IPS-20b (cell line): ENCODE data around the gene B4GALNT3.
A peak's percentile ranks its signal among the peaks of the same experiment; 100 is the strongest.

Experiments used
- H3K27ac ChIP-seq: one replicate; pipeline ENCODE4 v1.5.1; 2013; ENCODE audit warnings: low read length
- H3K27me3 ChIP-seq: 2 replicates; pipeline ENCODE4 v1.6.1; 2013; ENCODE audit warnings: mild to moderate bottlenecking, low read length, inconsistent platforms; ENCODE audit not compliant: insufficient read depth
- H3K36me3 ChIP-seq: 2 replicates; pipeline ENCODE4 v1.6.1; 2013; ENCODE audit warnings: low read depth, mild to moderate bottlenecking, inconsistent platforms, low read length, moderate library complexity; ENCODE audit not compliant: insufficient read depth
- H3K4me1 ChIP-seq: 2 replicates; pipeline ENCODE4 v1.6.1; 2013; ENCODE audit warnings: mild to moderate bottlenecking, control low read depth, inconsistent platforms, low read length, moderate library complexity; ENCODE audit not compliant: insufficient read depth
- H3K4me3 ChIP-seq: 2 replicates; pipeline ENCODE4 v1.5.1; 2013; ENCODE audit warnings: mild to moderate bottlenecking, low read length, inconsistent platforms
- H3K9ac ChIP-seq: 2 replicates; pipeline ENCODE4 v1.6.1; 2013; ENCODE audit warnings: low read depth, mild to moderate bottlenecking, inconsistent platforms, low read length, moderate library complexity
- H3K9me3 ChIP-seq: 2 replicates; pipeline ENCODE4 v1.6.1; 2013; ENCODE audit warnings: mild to moderate bottlenecking, low read depth, low read length, inconsistent platforms; ENCODE audit not compliant: insufficient read depth

Gene B4GALNT3

GRCh38 chr12:544941-545635, 85.3 kb downstream of the B4GALNT3 start:
- Histone ChIP-seq H3K9me3 (no peaks in the 10 kb centered on the region), H3K36me3 (no peaks in the 10 kb centered on the region), H3K4me3 (no peak overlapping the region), H3K27ac (no peak overlapping the region), H3K9ac (no peak overlapping the region), H3K27me3 (peaks cover 12% of the 10 kb centered on the region; the same call in 1 of the 2 replicates), H3K4me1 (peaks cover 11% of the 10 kb centered on the region; the same call in 1 of the 2 replicates)

- Histone ChIP-seq H3K4me1 (peaks cover 11% of the 10 kb centered on the region; the same call in 1 of the 2 replicates), H3K27ac (no peak overlapping the region), H3K4me3 (no peak overlapping the region), H3K9me3 (no peaks in the 10 kb centered on the region), H3K27me3 (peaks cover 12% of the 10 kb centered on the region; the same call in 1 of the 2 replicates), H3K36me3 (no peaks in the 10 kb centered on the region), H3K9ac (no peak overlapping the region)
Observed at GRCh38 chr12:545835-546234, 86.1 kb downstream of the B4GALNT3 start.

DNA sequence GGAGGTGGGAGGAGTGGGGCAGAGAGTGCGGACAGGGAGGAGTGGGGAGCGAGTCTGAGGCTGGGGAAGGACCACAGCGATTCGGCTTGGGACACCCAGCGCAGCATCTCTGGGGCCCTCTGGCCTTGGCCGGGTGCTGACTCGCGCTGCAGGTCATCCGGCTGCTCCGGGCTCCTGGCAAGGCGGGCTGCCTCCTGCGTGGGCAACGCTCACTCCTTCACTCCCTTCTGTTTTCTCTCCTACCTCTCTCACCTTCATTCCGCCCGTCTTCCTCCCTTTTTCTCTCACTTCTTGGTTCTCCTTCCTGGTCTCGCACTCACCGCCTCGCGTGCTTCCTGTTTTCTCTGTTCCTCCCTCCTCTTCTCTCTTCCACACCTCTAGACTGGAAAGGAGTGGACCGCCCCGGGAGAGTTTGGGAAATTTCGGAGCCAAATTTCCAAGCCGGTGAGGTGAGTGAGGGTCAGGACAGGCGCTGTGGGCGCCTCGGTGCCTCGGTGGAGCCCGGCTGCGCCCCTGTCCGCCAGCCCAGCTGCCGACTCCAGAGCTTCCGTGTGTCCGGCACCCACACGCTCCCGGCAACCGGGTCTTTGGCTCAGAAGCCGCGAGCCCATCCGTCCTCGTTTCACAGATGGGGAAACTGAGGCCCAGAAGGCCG, 86.7 kb downstream of the B4GALNT3 start:
- H3K4me1 ChIP-seq = peaks cover 9% of the 10 kb centered on the region; the same call in 1 of the 2 replicates
- H3K9me3 ChIP-seq = no peaks in the 10 kb centered on the region
- H3K9ac ChIP-seq = no peak overlapping the region; the same call in 1 of the 2 replicates
- peak overlapping the region; percentile 69; the same call in 1 of the 2 replicates for H3K4me3 ChIP-seq
- H3K27ac ChIP-seq = no peak overlapping the region
- H3K36me3 ChIP-seq = no peaks in the 10 kb centered on the region
- H3K27me3 ChIP-seq = peaks cover 12% of the 10 kb centered on the region; the same call in 1 of the 2 replicates

DNA sequence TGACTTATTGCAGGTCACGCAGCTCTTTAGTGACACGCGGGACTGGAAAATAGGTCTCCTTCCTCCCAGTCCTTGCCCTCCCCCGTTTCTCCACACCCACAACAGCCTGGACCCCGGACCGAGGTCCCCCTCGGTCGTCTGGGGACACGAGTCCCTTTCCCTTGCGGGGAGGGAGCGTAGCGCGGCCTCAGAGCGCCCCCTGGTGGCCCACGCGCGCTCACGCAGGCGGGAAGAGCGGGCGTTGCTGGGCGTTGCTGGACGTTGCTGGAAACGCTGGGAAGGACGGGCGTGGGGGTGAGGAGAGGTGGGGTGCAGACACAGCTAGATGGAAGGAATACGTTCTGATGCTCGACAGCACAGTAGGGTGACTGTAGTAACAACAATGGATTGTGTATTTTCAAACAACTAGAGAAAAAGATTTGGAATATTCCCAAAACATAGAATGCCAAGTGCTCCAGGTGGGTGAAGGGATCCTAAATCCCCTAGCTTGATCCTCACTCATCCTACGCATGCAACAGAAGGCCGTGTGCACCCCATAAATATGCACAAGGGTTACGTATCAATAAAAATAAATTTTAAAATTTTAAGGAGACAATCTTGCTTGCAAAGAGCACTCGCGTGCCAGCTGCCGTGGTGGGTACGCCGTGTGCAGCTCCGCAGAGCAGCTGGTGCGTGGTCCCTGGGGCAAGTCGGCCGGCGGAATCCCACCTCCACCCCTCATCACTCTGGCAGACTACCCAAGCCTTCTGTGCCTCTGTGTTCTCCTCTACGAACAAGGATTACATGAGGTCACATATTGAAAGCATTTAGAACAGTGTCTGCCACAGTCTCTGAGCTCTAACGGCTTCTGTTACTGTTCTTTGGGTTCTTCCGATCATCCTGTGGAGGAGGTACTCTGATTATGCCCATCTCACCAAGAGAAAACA, 87.4 kb downstream of the B4GALNT3 start:
- Histone ChIP-seq H3K36me3 (no peaks in the 10 kb centered on the region), H3K9ac (no peak overlapping the region; the same call in 1 of the 2 replicates), H3K27ac (no peak overlapping the region), H3K4me1 (peaks cover 4% of the 10 kb centered on the region; the same call in 1 of the 2 replicates), H3K4me3 (peak overlapping the region; percentile 69; the same call in 1 of the 2 replicates), H3K9me3 (no peaks in the 10 kb centered on the region), H3K27me3 (peaks cover 12% of the 10 kb centered on the region; the same call in 1 of the 2 replicates)

- H3K4me3 ChIP-seq = no peak overlapping the region
- H3K9me3 ChIP-seq = no peaks in the 10 kb centered on the region
- no peak overlapping the region for H3K9ac ChIP-seq
- no peak overlapping the region for H3K27ac ChIP-seq
- peaks cover 12% of the 10 kb centered on the region; the same call in 1 of the 2 replicates for H3K27me3 ChIP-seq
- no peaks in the 10 kb centered on the region for H3K4me1 ChIP-seq
- H3K36me3 ChIP-seq = no peaks in the 10 kb centered on the region
Observed at GRCh38 chr12:547883-548470, 88.2 kb downstream of the B4GALNT3 start.

DNA sequence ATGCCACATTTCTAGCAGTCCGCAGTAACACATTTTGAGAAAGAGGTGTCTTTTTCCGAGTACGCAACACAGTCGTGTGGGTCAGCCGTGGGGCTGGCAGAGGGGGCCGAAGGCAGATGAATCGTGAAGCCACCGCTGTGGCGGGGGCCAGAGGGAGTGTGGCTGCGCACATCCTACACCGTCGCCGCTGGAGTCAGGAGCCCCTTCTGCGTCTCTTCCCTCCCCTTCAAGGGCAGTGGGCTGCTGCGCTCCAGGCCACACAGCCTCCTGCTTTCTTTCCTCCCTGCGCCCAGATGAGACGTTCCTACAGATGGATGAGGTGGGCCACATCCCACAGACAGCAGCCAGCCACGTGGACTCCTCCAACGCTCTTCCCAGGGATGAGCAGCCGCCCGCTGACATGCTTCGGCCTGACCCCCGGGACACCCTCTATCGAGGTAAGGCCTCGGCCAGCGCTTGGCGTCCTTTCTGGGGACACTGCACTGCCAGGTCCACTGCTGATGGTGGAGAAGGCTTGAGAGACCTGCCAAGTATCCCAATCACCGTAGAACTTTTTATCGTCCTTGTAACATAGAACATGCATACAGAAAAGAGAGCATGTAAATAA, 89.8 kb downstream of the B4GALNT3 start:
- no peak overlapping the region for H3K9ac ChIP-seq
- no peaks in the 10 kb centered on the region for H3K4me1 ChIP-seq
- no peaks in the 10 kb centered on the region for H3K36me3 ChIP-seq
- H3K27ac ChIP-seq = no peak overlapping the region
- H3K4me3 ChIP-seq = no peak overlapping the region
- H3K27me3 ChIP-seq = peaks cover 12% of the 10 kb centered on the region; the same call in 1 of the 2 replicates
- H3K9me3 ChIP-seq = no peaks in the 10 kb centered on the region

GRCh38 chr12:550473-551260, 90.9 kb downstream of the B4GALNT3 start:
- Histone ChIP-seq H3K9me3 (no peaks in the 10 kb centered on the region), H3K9ac (no peak overlapping the region; the same call in 1 of the 2 replicates), H3K27ac (no peak overlapping the region), H3K4me1 (no peaks in the 10 kb centered on the region), H3K27me3 (peaks cover 7% of the 10 kb centered on the region; the same call in 1 of the 2 replicates), H3K4me3 (no peak overlapping the region), H3K36me3 (no peaks in the 10 kb centered on the region)

DNA sequence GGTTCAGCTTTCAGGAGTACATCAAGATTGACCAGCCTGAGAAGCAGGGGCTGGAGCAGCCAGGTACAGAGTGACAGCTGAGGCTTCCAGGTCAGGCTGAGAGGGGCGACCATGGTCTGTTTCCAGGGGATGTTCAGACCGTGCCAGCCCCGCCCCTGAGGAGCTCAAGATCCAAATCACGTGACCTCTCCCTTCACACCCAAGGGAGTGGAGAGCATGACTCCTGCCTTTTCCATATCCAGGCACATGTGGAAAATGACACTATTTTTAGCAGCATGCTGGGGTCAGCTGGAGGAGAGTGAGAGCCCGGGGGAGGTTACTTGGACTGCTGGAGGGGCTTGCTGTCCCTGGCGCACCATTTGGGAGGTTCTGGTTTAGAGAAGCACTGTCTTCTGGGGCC, 92.7 kb downstream of the B4GALNT3 start:
- Histone ChIP-seq H3K27me3 (no peaks in the 10 kb centered on the region), H3K36me3 (no peaks in the 10 kb centered on the region), H3K9me3 (no peaks in the 10 kb centered on the region), H3K4me1 (no peaks in the 10 kb centered on the region), H3K4me3 (no peak overlapping the region), H3K9ac (no peak overlapping the region), H3K27ac (no peak overlapping the region)

- Histone ChIP-seq H3K27ac (no peak overlapping the region), H3K36me3 (no peaks in the 10 kb centered on the region), H3K27me3 (no peaks in the 10 kb centered on the region), H3K9me3 (no peaks in the 10 kb centered on the region), H3K4me3 (no peak overlapping the region), H3K4me1 (no peaks in the 10 kb centered on the region), H3K9ac (no peak overlapping the region)
Observed at GRCh38 chr12:553216-554000, 93.7 kb downstream of the B4GALNT3 start.

DNA sequence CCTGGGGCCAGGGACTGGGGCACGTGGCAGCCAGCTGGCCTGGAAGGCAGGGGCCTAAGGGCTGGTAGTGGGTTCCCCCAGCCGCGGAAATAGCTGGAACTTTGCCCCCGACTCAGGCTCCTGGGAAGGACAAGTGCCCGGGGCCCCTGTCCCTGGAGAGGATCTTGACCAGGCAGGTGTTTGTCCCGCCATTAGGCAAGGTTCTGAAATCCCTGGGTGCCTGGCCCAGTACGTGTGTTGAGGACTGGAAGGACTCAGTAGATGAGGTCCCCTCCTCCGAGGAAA, 94.2 kb downstream of the B4GALNT3 start:
- Histone ChIP-seq H3K9me3 (no peaks in the 10 kb centered on the region), H3K4me1 (no peaks in the 10 kb centered on the region), H3K27me3 (no peaks in the 10 kb centered on the region), H3K9ac (no peak overlapping the region), H3K27ac (no peak overlapping the region), H3K36me3 (no peaks in the 10 kb centered on the region), H3K4me3 (no peak overlapping the region)
